GM21360 (cell line): ENCODE results near the gene GDPD4.

Source experiments
- ATAC-seq: cut with Tn5 transposase; IDR thresholded peaks from one replicate; pipeline ENCODE4 v1.9.1; 2021; ENCODE audit warnings: mild to moderate bottlenecking, moderate library complexity; ENCODE audit not compliant: unreplicated experiment

Gene GDPD4

GRCh38 chr11:77206264-77207018, 95.0 kb downstream of the GDPD4 start:
- no peak for ATAC-seq

- ATAC-seq: no peak
Observed at GRCh38 chr11:77205467-77206263, 95.8 kb downstream of the GDPD4 start.

GRCh38 chr11:77204754-77205466, 96.6 kb downstream of the GDPD4 start:
- no peak for ATAC-seq

DNA sequence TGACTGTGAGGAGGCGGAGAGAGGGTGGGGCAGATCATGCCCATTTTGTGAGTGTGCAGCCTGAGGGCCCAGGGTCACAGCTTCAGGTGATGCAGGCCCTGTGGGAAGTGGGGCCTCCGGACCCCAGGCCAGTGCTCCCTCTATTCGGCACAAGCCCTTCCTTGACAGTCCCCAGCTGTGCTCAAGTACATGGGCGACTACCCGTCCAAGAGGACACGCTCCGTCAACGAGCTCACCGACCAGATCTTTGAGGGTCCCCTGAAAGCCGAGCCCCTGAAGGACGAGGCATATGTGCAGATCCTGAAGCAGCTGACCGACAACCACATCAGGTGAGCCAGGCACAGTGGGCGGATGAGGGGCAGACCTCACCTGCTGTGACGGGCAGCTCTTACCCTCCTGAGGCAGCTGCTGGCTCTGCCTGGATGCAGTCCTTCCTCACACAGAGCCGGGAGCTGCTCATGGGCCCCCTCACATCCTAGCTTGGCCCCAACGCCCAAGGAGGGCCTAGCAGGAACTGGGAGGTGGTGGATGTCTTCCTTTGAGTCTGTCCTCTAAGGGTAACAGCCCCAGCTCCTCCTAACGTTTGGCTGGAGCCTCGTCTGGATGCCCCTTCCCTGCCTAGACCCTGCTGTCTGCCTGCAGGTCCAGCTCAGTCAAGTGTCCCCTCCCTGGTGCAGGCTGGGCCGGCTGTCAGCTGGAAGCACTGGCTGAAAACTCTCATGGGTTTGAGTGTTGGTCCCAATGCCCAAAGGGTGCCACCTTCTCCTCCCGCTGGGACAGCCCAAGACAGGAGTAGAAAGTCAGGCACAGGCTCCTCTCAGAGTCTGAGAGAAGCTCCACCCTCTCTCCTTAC, 97.4 kb downstream of the GDPD4 start:
- no peak for ATAC-seq

- no peak for ATAC-seq
Observed at GRCh38 chr11:77202941-77203900, 98.3 kb downstream of the GDPD4 start.

DNA sequence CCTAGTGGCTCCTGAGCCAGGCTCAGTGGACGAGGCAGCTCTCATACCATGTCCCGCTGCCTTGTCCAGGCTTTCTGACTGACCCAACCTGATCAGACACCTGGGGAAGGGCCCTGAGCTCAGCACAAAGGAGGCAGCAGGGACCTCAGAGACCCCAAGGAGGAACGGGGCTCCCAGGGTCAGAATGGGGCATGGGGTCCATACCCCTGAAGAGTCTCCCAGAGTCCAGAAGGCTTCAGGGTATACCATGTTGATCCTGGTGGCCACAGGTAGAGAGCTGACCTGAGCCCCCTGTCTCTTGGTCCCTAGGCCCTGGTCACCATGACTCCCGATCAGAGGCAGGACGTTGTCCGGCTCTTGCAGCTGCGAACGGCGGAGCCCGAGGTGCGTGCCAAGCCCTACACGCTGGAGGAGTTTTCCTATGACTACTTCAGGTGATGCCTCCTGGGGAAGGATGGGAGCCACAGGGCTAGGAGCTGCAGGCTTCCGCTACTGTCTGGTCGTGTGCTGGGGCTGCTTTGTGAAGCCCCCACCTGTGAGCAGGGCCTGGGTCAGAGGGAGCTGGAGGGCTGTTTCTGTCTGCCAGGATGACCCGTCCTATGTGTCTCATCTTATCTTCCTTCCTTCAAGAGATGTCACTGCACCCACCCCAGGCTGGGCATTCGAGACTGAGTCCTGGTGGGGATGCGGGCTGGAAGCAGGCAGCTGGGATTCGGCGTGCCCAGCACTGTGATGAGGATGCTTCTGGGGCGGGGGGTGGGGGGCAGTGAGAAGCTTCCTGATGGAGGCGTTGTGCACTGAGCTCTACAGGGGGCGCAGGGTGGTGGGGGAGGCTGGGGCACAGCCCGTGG, 99.3 kb downstream of the GDPD4 start:
- ATAC-seq: no peak

GRCh38 chr11:77201370-77201769, 100.1 kb downstream of the GDPD4 start:
- no peak for ATAC-seq

GRCh38 chr11:77200351-77201268, 100.9 kb downstream of the GDPD4 start:
- no peak for ATAC-seq

GRCh38 chr11:77199137-77199745, 102.2 kb downstream of the GDPD4 start:
- ATAC-seq: no peak

DNA sequence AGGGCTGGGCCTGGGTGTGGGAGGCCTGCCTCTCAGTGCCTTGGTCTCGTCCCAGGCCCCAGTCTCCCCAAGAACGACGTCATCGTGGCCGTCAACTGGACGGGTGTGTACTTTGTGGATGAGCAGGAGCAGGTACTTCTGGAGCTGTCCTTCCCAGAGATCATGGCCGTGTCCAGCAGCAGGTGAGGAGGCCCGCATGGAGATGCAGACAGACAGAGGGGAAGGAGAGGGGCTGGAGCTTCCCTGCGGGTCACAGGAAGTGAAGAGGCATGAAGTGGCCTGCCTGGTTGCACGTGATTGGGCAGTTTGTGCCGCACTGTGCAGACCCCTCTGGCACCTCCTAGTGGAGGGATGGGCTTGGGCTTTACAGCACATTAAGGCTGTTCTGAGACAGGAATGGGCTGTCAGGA, 103.0 kb downstream of the GDPD4 start:
- ATAC-seq: no peak

- ATAC-seq: no peak
Observed at GRCh38 chr11:77197626-77198320, 103.7 kb downstream of the GDPD4 start.

DNA sequence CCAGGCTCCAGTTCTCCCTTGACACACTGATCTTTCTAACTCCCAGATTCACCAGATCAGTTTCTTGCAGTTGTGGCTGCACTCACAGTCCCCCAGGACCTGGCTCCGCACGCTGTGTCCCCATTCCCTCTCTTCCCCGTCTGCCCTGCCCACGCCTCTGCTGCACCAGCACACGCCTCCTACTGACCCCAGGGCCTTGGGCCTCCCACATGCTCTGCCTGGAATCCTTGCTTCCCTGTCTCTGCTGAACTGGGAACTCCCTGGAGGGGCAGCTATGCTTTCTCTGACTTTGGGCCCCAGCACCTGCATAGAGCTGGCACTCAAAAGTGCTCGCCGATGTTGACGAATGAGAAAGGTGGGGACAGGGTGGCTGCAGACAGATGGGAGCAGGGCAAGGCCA, 104.5 kb downstream of the GDPD4 start:
- ATAC-seq: no peak

DNA sequence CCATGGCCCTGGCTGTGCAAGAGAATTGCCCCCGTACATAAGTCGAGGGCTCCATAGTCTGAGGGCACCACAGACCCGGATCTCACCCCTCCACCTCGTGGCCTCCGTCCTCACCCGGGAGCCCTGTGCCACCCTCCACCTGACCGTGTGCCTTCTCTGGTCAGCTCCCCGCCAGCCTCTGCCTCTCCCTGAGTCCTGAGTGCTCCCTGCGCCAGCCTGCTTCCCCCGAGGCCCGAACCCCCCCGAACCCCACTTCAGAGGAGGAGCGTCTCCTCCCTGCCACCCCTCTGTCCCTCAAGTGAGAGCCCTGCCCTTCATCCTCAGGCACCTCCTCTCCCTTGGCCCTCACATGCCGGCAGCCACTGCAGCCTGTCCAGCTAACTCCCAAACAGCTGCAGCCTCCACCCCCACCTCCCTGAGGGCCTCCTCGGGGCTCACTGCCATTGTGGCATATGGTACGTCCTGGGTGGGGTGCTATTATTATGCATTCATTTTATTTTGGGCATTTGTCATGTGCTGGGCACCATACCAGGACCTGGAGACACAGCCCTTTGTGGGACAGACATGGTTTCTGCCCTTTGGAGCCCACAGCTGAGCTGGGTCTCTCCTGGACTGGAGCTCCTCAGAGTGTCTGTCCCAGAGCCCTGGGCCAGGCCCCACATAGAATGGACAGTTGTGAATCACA, 106.3 kb downstream of the GDPD4 start:
- no peak for ATAC-seq

DNA sequence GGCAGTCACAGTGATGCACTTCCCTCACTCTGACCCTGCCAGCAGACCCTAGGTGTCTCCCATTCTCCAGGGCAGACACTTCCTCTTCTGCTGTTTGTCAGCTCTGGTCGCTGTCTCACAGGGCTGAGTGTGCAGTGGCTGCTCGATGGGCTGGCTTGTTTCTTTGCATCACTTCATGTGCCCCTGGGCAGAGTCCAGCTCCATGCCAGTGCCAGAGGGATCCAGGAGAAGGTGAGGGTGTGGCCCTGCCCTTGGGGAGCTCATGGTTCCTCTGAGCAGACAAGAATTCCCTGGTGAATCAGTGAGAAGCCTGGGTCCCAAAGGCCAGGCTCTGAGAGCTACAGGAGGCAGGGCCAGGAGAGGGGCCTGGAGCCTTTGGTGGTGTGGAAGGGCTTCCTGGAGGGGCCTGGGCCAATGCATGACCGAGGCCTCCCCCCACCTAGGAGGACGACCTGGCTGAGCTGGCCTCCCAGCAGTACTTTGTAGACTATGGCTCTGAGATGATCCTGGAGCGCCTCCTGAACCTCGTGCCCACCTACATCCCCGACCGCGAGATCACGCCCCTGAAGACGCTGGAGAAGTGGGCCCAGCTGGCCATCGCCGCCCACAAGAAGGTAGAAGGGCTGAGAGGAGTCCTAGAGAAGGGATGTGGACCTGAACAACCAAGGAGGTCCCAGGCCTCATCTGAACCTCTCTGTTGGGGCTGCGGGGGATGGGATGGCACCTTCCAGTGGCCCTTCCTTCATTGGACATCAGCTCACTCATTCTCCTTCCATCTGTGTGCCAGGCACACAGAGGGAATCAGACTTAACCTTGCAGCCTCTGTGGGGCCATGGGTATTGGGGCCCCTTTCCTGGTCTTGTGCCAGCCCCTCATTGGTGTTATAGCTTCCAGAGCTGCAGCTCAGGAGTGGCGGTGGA, 107.3 kb downstream of the GDPD4 start:
- ATAC-seq: no peak

GRCh38 chr11:77193167-77193566, 108.3 kb downstream of the GDPD4 start:
- no peak for ATAC-seq
